Measurements from ENCODE around the gene TFDP2.

GRCh38 chr3:142065932-142066331 is 83.4 kb downstream of the TFDP2 start:
- TF ChIP-seq MAX (IDR thresholded peaks at IDR 0.05) = no peak
- TF ChIP-seq EP300 (IDR thresholded peaks at IDR 0.05; ENCODE audit: borderline replicate concordance) = no peak
- no peak for TF ChIP-seq RAD21 (IDR thresholded peaks at IDR 0.05; ENCODE audit: low read depth)
